ENCODE results near the gene SLC2A1. TPM values are rescaled to one million over a fixed set of nuclear protein-coding genes. Genes with fewer than 3 reads are reported as not detected.
A peak's percentile ranks its signal among the peaks of the same experiment; 100 is the strongest.

Gene SLC2A1
- total and polyA plus RNA-seq, 2 of the 13 experiments (the other 11 are each of a cell fraction or from before 2014, with no cell fraction given), result 125 to 423 TPM

GRCh38 chr1:42931108-42931539 is 27.5 kb downstream of the SLC2A1 start (continued):
- no peak for TF ChIP-seq NFAT5 (CRISPR knock-in tag; IDR thresholded peaks at IDR 0.05)
- no peak for TF ChIP-seq NAIF1 (CRISPR knock-in tag; IDR thresholded peaks at IDR 0.05; ENCODE audit: borderline replicate concordance)
- TF ChIP-seq ZBTB33 (CRISPR knock-in tag; IDR thresholded peaks at IDR 0.05), result peak; percentile 92
- TF ChIP-seq SMC3 (IDR thresholded peaks at IDR 0.05; ENCODE audit: low read length), result peak; percentile 73
- no peak for TF ChIP-seq ZNF337 (CRISPR knock-in tag; IDR thresholded peaks at IDR 0.05; ENCODE audit: borderline replicate concordance, low read depth)
- TF ChIP-seq PCBP1 (IDR thresholded peaks at IDR 0.05; ENCODE audit: borderline replicate concordance, low read depth, low read length), result no peak
- TF ChIP-seq ZNF501 (CRISPR knock-in tag; IDR thresholded peaks at IDR 0.05), result no peak
- no peak for TF ChIP-seq ZNF652 (CRISPR knock-in tag; IDR thresholded peaks at IDR 0.05; ENCODE audit: borderline replicate concordance, low read depth)
- TF ChIP-seq RBM22 (optimal IDR thresholded peaks at IDR 0.05; ENCODE audit: low read length), result peak; percentile 39
- TF ChIP-seq ZNF513 (CRISPR knock-in tag; conservative IDR thresholded peaks at IDR 0.05), result no peak
- TF ChIP-seq NR2F2 (IDR thresholded peaks at IDR 0.05; ENCODE audit: borderline replicate concordance, low read depth), result no peak
- no peak for TF ChIP-seq MYNN (CRISPR knock-in tag; IDR thresholded peaks at IDR 0.05; ENCODE audit: low read depth)
- TF ChIP-seq GMEB2 (CRISPR knock-in tag; IDR thresholded peaks at IDR 0.05; ENCODE audit: low read depth), result no peak
- no peak for TF ChIP-seq CENPT (CRISPR knock-in tag; IDR thresholded peaks at IDR 0.05; ENCODE audit: low read depth)
- 0 out of 2 replicates have a peak, but pooled peaks have one; percentile 22 for TF ChIP-seq SAP130 (CRISPR knock-in tag; IDR thresholded peaks at IDR 0.05; ENCODE audit: low read depth)
- TF ChIP-seq MAX (IDR thresholded peaks at IDR 0.05), result no peak
- TF ChIP-seq FOSL2 (CRISPR knock-in tag; IDR thresholded peaks at IDR 0.05), result no peak
- no peak for TF ChIP-seq XRCC5 (optimal IDR thresholded peaks at IDR 0.05; ENCODE audit: low read length)
- no peak for TF ChIP-seq PCBP2 (optimal IDR thresholded peaks at IDR 0.05; ENCODE audit: low read depth, low read length, poor library complexity, severe bottlenecking)
